GM23248 (cell line): ENCODE results near the gene FAM98B.

Experiments used
- EZH2 ChIP-seq: fragments of 200-600 bp; sonication (generic); IDR thresholded peaks from 2 replicates; pipeline ENCODE4 v1.6.1; 2018; ENCODE audit warnings: antibody characterized with exemption, mild to moderate bottlenecking; ENCODE audit not compliant: insufficient read depth, poor library complexity, severe bottlenecking
- EZH2phosphoT487 ChIP-seq: fragments of 200-600 bp; sonication (generic); IDR thresholded peaks from 2 replicates; pipeline ENCODE4 v1.6.1; 2018; ENCODE audit warnings: antibody characterized with exemption, moderate library complexity, mild to moderate bottlenecking, low read depth; ENCODE audit not compliant: insufficient read depth

DNA sequence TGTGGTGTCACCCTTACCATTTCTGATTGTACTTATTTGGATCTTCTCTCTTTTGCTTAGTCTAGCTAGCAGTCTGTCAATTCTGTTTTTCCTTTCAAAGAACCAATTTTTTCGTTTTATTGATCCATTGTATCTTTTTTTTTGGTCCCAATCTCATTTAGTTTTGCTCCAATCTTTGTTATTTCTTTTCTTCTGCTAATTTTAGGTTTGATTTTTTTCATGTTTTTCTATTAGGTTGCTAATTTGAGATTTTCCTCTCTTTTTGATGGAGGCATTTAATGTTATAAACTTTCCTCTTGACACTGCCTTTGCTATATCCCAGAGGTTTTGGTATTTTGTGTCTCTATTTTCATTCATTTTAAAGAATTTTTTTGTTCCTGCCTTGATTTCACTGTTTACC is 16.9 kb upstream of the FAM98B start:
- TF ChIP-seq EZH2 (no peak), EZH2phosphoT487 (no peak)
